Uterus (tissue), 2 donors: ENCODE data around the gene HHAT.

Source experiments
- POLR2A ChIP-seq, 2 donors: fragments of 450-650 bp; IDR thresholded peaks; one replicate each; pipeline ENCODE4 v1.6.1; 2016; ENCODE audit warnings: antibody characterized with exemption in 2 of 2, mild to moderate bottlenecking in 1 of 2, moderate library complexity in 1 of 2
- TF ChIP-seq, protein P1 (sequence below), 4 experiments: fragments of 200-600 bp in 2 of 4; fragments of 450-650 bp in 2 of 4; sonication (generic) in 2 of 4; IDR thresholded peaks; one replicate each; pipeline ENCODE4 v1.5.1; 2016 to 2019; ENCODE audit warnings: antibody characterized with exemption in 4 of 4, mild to moderate bottlenecking in 2 of 4, moderate library complexity in 1 of 4

DNA sequence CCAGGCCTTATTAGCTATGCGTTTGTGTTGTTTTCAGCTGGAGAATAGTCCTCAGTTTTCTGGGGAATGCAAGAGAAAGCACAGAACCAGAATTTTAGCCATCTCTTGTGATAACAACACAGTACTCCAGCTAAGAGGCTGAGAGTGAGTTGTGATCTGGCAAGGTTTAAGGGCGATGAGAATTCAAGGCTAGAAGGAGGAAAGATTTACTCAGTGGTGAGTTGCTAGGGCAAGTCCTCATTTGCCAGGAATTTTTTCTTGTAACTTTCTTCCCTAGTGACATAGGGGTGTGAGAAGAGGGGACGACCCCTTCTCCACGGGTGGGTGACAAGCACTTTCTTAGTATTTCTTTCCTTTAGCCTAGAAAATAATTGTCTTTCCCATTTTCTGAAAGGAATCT is 53.2 kb downstream of the HHAT start:
- TF ChIP-seq, protein P1, sequence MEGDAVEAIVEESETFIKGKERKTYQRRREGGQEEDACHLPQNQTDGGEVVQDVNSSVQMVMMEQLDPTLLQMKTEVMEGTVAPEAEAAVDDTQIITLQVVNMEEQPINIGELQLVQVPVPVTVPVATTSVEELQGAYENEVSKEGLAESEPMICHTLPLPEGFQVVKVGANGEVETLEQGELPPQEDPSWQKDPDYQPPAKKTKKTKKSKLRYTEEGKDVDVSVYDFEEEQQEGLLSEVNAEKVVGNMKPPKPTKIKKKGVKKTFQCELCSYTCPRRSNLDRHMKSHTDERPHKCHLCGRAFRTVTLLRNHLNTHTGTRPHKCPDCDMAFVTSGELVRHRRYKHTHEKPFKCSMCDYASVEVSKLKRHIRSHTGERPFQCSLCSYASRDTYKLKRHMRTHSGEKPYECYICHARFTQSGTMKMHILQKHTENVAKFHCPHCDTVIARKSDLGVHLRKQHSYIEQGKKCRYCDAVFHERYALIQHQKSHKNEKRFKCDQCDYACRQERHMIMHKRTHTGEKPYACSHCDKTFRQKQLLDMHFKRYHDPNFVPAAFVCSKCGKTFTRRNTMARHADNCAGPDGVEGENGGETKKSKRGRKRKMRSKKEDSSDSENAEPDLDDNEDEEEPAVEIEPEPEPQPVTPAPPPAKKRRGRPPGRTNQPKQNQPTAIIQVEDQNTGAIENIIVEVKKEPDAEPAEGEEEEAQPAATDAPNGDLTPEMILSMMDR (IDR thresholded peaks at IDR 0.05) = no peak
- no peak for TF ChIP-seq POLR2A (IDR thresholded peaks at IDR 0.05)
